Measurements from ENCODE around the gene NUP62. TPM values are rescaled to one million over a fixed set of nuclear protein-coding genes. Genes with fewer than 3 reads are reported as not detected.

Gene NUP62
- total and polyA plus RNA-seq, 2 of the 4 experiments (the other 2 are of a cell fraction) = 21.3 to 29.7 TPM

Small RNA genes lying within 50 kb of the gene (microRNA-seq; reads per million reads assigned to microRNA genes)
- gene MIR4750 (ENCODE audit: unreplicated experiment) = not detected

Other genes starting within 250 kb of the NUP62 start
- 0.18 and 0.28 TPM in 2 replicates for gene ADM5, start 239.9 kb downstream of the NUP62 start, total RNA-seq (2012; rRNA removed)
- gene ADM5, start 239.9 kb downstream of the NUP62 start, polyA plus RNA-seq (2012; rRNA removed) = 0.99 and 1.7 TPM in 2 replicates
- 14.2 and 14.7 TPM in 2 replicates for gene CPT1C, start 238.4 kb downstream of the NUP62 start, total RNA-seq (2012; rRNA removed)
- 53.1 and 56.1 TPM in 2 replicates for gene CPT1C, start 238.4 kb downstream of the NUP62 start, polyA plus RNA-seq (2012; rRNA removed)
- not detected in 2 replicates for gene TSKS, start 166.2 kb downstream of the NUP62 start, total RNA-seq (2012; rRNA removed)
- 0.10 TPM in 1 of 2 replicates, not detected in the other for gene TSKS, start 166.2 kb downstream of the NUP62 start, polyA plus RNA-seq (2012; rRNA removed)
- gene AP2A1, start 162.5 kb downstream of the NUP62 start, total RNA-seq (2012; rRNA removed) = 40.7 and 41.4 TPM in 2 replicates
- gene AP2A1, start 162.5 kb downstream of the NUP62 start, polyA plus RNA-seq (2012; rRNA removed) = 122 and 136 TPM in 2 replicates
- gene FUZ, start 116.2 kb downstream of the NUP62 start, total RNA-seq (2012; rRNA removed) = 10.6 and 14.3 TPM in 2 replicates
- gene FUZ, start 116.2 kb downstream of the NUP62 start, polyA plus RNA-seq (2012; rRNA removed) = 10.4 and 12.1 TPM in 2 replicates
- gene MED25, start 111.2 kb downstream of the NUP62 start, total RNA-seq (2012; rRNA removed) = 4.7 and 5.3 TPM in 2 replicates
- 37.0 and 38.5 TPM in 2 replicates for gene MED25, start 111.2 kb downstream of the NUP62 start, polyA plus RNA-seq (2012; rRNA removed)
- gene PTOV1, start 78.3 kb downstream of the NUP62 start, total RNA-seq (2012; rRNA removed) = 34.4 and 36.1 TPM in 2 replicates
- gene PTOV1, start 78.3 kb downstream of the NUP62 start, polyA plus RNA-seq (2012; rRNA removed) = 106 and 107 TPM in 2 replicates
- gene PNKP, start 61.9 kb downstream of the NUP62 start, total RNA-seq (2012; rRNA removed) = 10.6 and 14.2 TPM in 2 replicates
- 25.0 and 33.0 TPM in 2 replicates for gene PNKP, start 61.9 kb downstream of the NUP62 start, polyA plus RNA-seq (2012; rRNA removed)
- gene AKT1S1, start 52.1 kb downstream of the NUP62 start, total RNA-seq (2012; rRNA removed) = 3.6 and 5.0 TPM in 2 replicates
- gene AKT1S1, start 52.1 kb downstream of the NUP62 start, polyA plus RNA-seq (2012; rRNA removed) = 54.4 and 68.7 TPM in 2 replicates
- gene TBC1D17, start 51.8 kb downstream of the NUP62 start, total RNA-seq (2012; rRNA removed) = 1.1 and 1.4 TPM in 2 replicates
- 26.8 and 27.8 TPM in 2 replicates for gene TBC1D17, start 51.8 kb downstream of the NUP62 start, polyA plus RNA-seq (2012; rRNA removed)
- under 0.01 and 0.36 TPM in 2 replicates for gene IL4I1, start 32.6 kb downstream of the NUP62 start, total RNA-seq (2012; rRNA removed)
- gene IL4I1, start 32.6 kb downstream of the NUP62 start, polyA plus RNA-seq (2012; rRNA removed) = 0.27 and 0.31 TPM in 2 replicates
- gene ATF5, start 299 bp downstream of the NUP62 start, total RNA-seq (2012; rRNA removed) = 2.7 and 3.3 TPM in 2 replicates
- 13.3 and 15.7 TPM in 2 replicates for gene ATF5, start 299 bp downstream of the NUP62 start, polyA plus RNA-seq (2012; rRNA removed)
- gene SIGLEC11, start 31.7 kb upstream of the NUP62 start, total RNA-seq (2012; rRNA removed) = not detected in 2 replicates
- not detected in 2 replicates for gene SIGLEC11, start 31.7 kb upstream of the NUP62 start, polyA plus RNA-seq (2012; rRNA removed)
- 20.6 and 28.7 TPM in 2 replicates for gene VRK3, start 95.9 kb upstream of the NUP62 start, total RNA-seq (2012; rRNA removed)
- gene VRK3, start 95.9 kb upstream of the NUP62 start, polyA plus RNA-seq (2012; rRNA removed) = 27.9 and 35.8 TPM in 2 replicates
- 10.8 and 13.3 TPM in 2 replicates for gene ZNF473, start 96.5 kb upstream of the NUP62 start, total RNA-seq (2012; rRNA removed)
- gene ZNF473, start 96.5 kb upstream of the NUP62 start, polyA plus RNA-seq (2012; rRNA removed) = 3.6 and 4.5 TPM in 2 replicates
- not detected in 2 replicates for gene IZUMO2, start 233.8 kb upstream of the NUP62 start, total RNA-seq (2012; rRNA removed)
- not detected in 2 replicates for gene IZUMO2, start 233.8 kb upstream of the NUP62 start, polyA plus RNA-seq (2012; rRNA removed)